M059J (cell line): ENCODE results near the gene NXN. TPM values are rescaled to one million over a fixed set of nuclear protein-coding genes. Genes with fewer than 3 reads are reported as not detected.
A peak's percentile ranks its signal among the peaks of the same experiment; 100 is the strongest.
"Not testable (repeated sequence)": the region's sequence is repeated elsewhere in the genome, so short reads cannot be mapped to it uniquely, and the experiment has no call there.

Experiments
- DNase-seq: peaks from one replicate; pipeline ENCODE4 v3.0.0-alpha.2; 2012; ENCODE audit warnings: low read depth
- total RNA-seq: library from RNA; depleted of rRNA; stranded (reverse); fragments of >200 nt; shearing (Covaris generic); gene quantifications from 2 replicates; pipeline ENCODE4 v1.2.3, GENCODE V29; 2014

The NXN gene
- total RNA-seq, 1 experiment from 2014 or later = 32.8 TPM

- no peak for DNase-seq
Measured at GRCh38 chr17:953767-954166, 25.8 kb downstream of the NXN start.

GRCh38 chr17:952592-952991 is 27.0 kb downstream of the NXN start:
- DNase-seq = not testable (repeated sequence)

- DNase-seq = peak; percentile 91
Measured at GRCh38 chr17:951325-952132, 28.0 kb downstream of the NXN start.

DNA sequence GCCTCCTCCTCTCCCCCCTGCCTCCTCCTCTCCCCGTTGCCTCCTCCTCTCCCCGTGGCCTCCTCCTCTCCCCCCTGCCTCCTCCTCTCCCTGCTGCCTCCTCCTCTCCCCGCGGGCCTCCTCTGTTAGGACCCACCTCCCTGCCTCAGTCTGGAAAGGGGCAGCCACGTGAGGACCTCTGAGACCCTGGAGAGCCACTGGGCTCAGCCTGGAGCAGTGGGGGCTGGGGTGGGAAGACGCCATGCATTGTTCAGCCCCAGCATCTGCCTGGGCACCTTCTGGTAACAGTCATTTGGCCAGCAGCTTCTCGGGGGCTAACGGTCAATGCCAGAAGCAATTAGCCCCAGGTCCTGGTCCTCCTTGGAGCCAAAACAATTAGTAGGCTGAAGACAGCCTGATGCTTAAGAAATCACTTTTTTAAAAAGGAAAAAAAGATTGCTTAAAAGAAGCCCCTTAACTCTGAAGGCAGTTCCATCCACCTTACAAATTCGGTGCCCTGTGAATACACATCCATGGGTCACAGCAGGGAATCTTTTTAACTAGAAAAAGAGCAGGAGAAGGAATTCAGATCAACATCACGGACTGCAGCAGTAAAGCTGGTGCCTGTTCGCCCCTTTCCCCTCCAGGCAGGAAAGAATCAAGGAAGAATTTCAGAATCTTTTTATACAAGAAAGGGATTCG is 29.8 kb downstream of the NXN start:
- no peak for DNase-seq

GRCh38 chr17:948284-948852 is 31.2 kb downstream of the NXN start:
- peak; percentile 19 for DNase-seq

- no peak for DNase-seq
Measured at GRCh38 chr17:946510-947236, 32.9 kb downstream of the NXN start.

- no peak for DNase-seq
Measured at GRCh38 chr17:945672-946071, 33.9 kb downstream of the NXN start.

DNA sequence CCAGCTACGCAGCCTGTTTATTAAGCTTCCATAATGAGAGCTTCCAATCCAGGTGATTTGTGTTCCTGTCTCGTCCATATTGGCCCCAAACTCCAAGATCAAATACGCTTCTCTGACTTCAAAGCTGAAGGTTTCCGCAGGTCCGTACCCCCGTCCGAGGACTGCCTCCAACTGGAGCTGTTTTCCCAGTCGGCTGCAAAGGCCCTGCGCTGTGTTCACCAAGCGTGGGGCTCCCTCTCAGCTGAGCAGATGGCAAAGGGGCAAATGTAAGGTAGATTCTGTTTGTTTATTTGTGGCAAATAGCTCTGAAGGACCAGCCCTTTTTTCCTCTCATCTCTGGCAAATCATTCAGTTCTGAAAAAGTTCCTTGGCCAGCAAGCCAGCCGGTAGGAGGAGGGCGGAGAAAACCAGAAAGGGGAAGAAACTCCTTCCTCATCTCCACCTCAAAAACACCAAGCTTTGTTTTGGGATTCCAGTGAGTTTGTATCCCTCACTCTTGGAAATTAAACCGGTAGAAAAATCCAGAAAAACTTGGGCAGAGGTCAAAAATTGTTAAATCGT is 35.2 kb downstream of the NXN start:
- DNase-seq = no peak

GRCh38 chr17:935485-935884 is 44.1 kb downstream of the NXN start:
- no peak for DNase-seq

DNA sequence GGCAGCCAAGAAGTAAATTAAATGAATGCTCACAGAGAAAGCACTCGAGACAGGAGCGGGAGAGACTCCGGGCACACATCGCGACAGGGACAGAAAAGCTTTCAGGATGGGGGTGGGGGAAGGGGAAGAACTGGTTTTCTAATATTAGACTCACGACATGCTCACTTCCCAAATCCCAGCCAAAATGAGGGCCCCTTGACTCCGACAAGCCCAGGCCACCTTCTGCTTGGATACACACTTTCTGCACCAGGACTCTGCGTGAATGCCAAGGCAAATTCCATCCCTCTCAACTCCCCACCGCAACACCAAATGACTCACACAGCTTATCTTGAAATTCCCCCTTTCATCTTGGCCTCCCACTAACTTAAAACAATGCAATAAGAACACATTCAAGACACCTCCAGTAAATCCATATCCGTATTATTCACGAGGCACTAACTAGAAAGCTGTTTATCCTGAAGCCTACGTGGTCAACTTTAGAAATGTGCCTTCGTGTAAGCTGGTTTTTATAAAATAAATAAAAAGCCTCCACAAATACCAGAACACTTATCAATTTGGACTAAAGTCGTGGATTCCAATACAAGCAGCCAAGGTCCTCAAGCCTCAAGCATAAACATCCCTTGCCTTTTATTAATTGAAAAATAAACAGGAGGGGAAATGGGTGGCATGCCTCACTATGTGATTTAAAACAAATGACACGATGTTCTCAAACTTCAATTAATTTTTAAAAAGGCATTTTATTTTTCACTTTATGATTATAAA is 46.1 kb downstream of the NXN start:
- DNase-seq = peak; percentile 98

DNA sequence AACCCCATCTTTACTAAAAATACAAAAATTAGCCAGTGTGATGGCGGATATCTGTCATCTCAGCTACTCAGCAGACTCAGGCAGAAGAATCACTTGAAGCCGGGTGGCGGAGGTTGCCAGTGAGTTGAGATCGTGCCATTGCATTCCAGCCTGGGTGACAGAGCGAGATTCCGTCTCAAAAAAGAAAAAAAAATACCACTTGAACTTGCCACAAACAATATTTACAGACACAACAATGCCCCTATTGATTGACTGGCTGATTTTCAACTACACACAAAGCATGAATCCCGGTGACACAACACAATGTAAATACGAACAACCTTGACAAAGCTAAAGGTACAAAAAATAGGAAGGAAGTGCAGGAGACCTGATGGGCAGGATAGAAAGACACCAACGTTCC is 49.3 kb downstream of the NXN start:
- DNase-seq = no peak

GRCh38 chr17:929586-929985 is 50.0 kb downstream of the NXN start:
- DNase-seq = no peak

GRCh38 chr17:927611-928461 is 51.7 kb downstream of the NXN start:
- DNase-seq = peak; percentile 95

DNA sequence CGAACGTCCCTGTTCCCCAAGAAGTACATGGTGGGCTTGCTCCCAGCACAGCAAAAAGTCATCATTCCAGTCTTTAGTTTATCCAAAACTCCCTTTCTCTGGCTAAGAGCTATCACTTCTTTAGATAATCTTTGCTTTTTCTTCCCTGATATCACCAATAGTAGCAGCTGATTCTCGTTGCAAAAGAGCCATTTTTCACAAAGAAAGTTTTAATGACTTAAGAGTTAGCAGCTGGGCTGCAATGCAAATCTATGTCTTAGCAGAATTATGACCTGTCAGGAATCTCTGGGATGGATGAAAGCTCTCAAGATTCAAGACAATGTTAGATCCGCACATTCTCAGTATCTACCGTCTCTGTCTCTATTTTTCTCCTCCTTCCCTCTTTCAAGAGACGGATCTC is 53.8 kb downstream of the NXN start:
- DNase-seq = no peak

DNA sequence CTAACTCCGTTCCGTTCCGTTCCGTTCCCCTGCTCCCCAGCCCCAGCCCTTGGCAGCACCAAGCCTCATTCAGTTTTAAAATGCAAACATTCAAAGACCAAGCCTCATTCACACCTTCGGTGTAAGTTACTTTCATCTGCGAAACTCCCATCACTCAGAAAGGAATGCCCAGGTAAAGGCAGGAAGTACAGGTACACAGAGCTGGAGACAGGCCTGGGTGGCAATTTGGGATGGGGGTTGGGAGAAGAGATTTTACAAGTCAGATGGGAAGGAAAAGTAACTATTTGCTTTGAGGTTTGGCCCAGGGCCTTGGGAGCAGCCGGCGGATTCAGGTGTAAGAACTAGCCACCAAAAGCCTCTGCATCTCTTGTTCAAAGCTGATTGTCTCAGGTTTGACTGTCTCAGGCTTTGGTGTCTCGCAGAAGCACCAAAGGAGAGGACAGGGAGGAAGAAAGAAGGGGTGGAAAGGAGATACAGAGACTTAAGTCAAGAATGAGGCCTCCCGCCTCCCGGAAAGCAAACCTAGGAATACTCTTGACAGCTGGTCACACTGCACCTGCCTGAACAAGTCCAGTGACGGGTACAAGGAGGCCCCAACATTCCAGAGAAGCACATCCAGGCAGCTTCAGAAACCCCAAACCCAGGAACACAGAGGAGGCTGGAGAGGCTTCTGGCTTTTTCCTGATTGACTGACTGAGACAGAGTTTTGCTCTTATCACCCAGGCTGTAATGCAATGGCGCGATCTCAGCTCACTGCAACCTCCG is 54.7 kb downstream of the NXN start:
- DNase-seq = no peak

DNA sequence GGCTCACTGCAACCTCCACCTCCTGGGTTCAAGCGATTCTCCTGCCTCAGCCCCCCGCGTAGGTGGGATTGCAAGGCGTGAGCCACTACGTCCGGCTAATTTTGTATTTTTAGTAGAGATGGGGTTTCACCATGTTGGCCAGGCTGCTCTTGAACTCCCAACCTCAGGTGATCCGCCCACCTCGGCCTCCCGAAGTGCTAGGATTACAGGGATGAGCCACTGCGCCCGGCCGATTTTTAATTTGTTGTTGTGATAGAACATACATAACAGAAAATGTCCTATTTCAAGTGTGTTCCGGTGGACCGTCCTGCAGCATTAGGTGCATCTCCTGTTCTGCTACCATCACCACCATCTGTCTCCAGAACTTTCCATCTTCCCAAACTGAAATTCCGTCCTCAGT is 55.3 kb downstream of the NXN start:
- DNase-seq = not testable (repeated sequence)

DNA sequence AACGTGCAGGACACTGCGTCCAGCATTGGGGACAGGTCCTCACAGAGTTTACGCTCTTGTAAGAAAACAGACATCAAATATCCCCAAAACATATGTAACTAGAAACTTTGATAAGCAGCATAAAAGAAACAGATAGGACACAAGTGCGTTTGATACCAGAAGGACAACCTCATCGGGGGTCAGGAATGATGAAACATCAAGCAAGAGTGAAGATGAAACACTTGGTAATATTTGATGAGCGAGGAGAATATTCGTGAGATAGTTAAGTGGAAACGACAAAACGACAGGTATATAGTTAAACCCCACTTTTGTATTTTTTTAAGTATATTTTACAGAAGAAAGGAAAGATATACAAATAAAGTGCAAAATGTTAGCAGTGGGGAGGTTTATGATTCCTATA is 55.9 kb downstream of the NXN start:
- no peak for DNase-seq

- DNase-seq = peak; percentile 68
Measured at GRCh38 chr17:921161-921560, 58.4 kb downstream of the NXN start.

DNA sequence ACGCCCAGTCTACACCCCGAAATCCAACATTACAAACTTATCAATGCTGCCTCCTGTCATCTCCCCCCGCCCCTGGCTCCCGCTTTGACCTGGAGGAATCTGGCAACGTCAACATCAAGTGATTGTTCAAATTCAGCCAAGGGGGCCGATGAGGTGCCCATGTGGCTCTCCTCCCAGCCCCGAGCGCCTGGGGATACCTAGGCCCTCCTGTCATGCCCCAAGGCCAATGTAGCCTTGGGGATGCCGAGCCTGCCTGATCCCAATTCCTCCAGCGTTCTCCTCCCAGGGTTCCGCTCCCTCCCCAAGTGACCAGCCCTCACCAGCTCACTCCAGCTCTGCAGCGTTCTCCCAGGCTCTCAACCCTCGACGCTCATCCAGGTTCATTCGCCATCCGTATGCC is 59.4 kb downstream of the NXN start:
- DNase-seq = no peak
